Fibroblast of lung (primary cell): ENCODE results near the gene MDFIC.

ENCODE experiments used
- EZH2 ChIP-seq: IDR thresholded peaks from 2 replicates; pipeline ENCODE4 v1.5.1; 2012; ENCODE audit warnings: low read length, control low read depth, mild to moderate bottlenecking; ENCODE audit errors: missing control alignments
- TF ChIP-seq, protein P1 (sequence below), 2 donors: IDR thresholded peaks in 1 of 2; conservative IDR thresholded peaks in 1 of 2; 1 replicate in 1 of 2; 2 replicates in 1 of 2; pipeline ENCODE4 v1.5.1; 2011 to 2012; ENCODE audit warnings: low read length in 2 of 2, control low read depth in 1 of 2, inconsistent platforms in 1 of 2, low read depth in 1 of 2, mild to moderate bottlenecking in 1 of 2

DNA sequence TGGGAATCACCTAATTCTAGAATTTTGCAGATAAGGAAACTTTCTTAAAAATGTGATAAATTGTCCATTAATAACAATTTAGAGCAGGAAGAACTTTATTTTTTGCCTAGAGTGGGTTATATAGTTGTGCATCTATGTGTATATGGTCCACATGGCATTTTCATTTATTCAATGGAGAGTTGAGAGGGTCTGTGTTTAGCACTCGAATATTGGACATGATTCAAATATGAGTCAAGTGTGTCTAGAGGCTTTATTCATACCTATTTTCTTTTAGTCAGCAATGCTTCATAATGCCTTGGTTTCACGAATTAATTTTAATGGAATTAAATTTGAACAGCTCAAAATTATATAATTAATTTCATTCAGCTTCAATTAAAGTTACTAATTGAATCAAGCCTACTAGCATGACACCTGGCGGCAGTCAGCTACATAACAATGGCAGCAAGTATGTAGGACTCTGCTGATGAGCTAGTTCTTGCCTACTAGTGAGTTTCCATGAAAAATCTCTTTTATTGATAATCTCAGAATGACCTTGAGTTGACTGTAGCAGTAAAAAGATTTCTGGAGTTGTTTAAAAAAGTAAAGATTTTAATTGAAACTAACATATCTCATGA, 17.7 kb downstream of the MDFIC start:
- TF ChIP-seq, protein P1, sequence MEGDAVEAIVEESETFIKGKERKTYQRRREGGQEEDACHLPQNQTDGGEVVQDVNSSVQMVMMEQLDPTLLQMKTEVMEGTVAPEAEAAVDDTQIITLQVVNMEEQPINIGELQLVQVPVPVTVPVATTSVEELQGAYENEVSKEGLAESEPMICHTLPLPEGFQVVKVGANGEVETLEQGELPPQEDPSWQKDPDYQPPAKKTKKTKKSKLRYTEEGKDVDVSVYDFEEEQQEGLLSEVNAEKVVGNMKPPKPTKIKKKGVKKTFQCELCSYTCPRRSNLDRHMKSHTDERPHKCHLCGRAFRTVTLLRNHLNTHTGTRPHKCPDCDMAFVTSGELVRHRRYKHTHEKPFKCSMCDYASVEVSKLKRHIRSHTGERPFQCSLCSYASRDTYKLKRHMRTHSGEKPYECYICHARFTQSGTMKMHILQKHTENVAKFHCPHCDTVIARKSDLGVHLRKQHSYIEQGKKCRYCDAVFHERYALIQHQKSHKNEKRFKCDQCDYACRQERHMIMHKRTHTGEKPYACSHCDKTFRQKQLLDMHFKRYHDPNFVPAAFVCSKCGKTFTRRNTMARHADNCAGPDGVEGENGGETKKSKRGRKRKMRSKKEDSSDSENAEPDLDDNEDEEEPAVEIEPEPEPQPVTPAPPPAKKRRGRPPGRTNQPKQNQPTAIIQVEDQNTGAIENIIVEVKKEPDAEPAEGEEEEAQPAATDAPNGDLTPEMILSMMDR (conservative IDR thresholded peaks at IDR 0.05 in 1 of 2, IDR thresholded peaks at IDR 0.05 in 1 of 2; ENCODE audit: low read depth in 1 of 2, low read length in 2 of 2) = no peak
- no peak for TF ChIP-seq EZH2
